ENCODE data around the gene WDR19. TPM values are rescaled to one million over a fixed set of nuclear protein-coding genes. Genes with fewer than 3 reads are reported as not detected.

WDR19 gene
- total RNA-seq, 1 experiment from 2014 or later: 7.1 TPM

Other genes with a start within 250 kb of the WDR19 start
- gene TMEM156, start 150.1 kb upstream of the WDR19 start, total RNA-seq (2014; rRNA removed; shearing (Covaris generic)): not detected in 2 replicates
- gene KLHL5, start 120.3 kb upstream of the WDR19 start, total RNA-seq (2014; rRNA removed; shearing (Covaris generic)): 16.5 and 20.4 TPM in 2 replicates
- gene RFC1, start 183.8 kb downstream of the WDR19 start, total RNA-seq (2014; rRNA removed; shearing (Covaris generic)): 44.7 and 69.7 TPM in 2 replicates
- gene KLB, start 224.4 kb downstream of the WDR19 start, total RNA-seq (2014; rRNA removed; shearing (Covaris generic)): 0.04 TPM in 1 of 2 replicates, not detected in the other